ENCODE measurements around the gene NREP.

NREP gene

GRCh38 chr5:111691914-111692313 lies 65.1 kb downstream of the NREP start:
- no peak for DNase-seq

DNA sequence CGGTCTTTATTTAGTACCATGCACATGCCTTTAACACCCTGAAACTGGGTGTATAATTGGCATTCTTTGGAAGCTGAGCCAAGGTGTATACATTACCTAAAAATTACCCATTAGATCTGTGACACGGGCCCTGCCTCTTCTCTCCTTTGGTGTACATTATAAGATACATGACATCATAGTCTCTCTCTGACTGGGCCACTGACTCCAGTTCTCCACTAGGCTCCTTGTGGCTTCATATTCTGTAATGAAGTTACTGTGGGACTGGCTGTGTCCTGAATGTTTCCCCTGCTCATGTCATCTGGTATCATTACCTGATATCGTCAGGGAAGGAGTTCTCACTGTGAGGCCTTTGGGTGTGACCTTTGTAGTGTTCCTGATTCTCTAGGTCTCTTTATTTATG lies 65.5 kb downstream of the NREP start:
- no peak for DNase-seq

DNA sequence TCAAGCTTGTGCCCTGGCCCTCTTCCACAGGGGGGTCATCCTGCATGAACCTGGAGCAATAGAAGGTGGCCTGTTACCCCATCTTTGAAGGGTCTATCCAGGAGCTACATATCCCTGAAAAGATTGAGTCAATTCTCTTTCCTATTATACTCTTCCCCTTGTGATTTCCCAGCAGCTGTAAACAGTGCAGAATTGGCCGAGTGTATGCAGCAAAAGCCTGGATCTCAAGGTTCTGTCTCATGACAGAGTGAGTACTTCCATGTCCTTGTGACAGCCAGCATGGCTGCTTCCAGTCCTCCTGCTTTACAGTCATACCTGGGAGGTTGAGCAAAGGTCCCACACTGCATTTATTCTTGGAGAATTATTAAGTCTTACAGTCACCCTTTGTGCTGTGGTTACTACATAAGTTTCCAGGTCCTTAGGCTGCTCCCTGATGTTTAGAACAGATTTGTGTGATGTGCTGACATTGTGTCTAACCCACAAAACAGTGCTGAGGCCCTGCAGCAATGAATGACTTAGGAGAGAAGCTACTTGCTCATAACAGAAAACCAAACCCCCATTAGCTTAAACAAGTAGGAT lies 67.5 kb downstream of the NREP start:
- DNase-seq: no peak

- DNase-seq: no peak
These were observed 71.0 kb downstream of the NREP start for GRCh38 chr5:111685969-111686368.

- DNase-seq: no peak
These were observed 74.4 kb downstream of the NREP start for GRCh38 chr5:111682641-111683040.

DNA sequence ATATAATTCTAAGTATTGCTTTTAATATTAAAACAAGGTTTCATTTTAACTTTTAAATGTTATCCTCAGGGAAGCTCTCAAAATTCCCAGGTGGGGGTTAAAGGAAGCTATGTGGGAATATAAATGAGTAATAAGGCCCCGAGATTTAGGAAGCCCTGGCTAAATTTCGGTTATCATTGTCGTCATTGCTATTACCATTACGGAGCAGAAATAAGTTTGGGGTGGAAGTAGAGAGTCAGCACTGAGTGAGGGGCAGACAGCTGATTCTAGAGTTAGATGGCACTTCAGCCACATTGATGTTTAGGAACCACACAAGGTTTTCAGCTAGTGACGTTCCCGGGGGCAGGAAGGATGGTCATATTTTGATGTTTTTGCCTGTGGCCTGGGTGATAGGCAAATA lies 74.9 kb downstream of the NREP start:
- DNase-seq: no peak

GRCh38 chr5:111681414-111682120 lies 75.4 kb downstream of the NREP start:
- DNase-seq: no peak

- no peak for DNase-seq
These were observed 76.1 kb downstream of the NREP start for GRCh38 chr5:111680737-111681413.

DNA sequence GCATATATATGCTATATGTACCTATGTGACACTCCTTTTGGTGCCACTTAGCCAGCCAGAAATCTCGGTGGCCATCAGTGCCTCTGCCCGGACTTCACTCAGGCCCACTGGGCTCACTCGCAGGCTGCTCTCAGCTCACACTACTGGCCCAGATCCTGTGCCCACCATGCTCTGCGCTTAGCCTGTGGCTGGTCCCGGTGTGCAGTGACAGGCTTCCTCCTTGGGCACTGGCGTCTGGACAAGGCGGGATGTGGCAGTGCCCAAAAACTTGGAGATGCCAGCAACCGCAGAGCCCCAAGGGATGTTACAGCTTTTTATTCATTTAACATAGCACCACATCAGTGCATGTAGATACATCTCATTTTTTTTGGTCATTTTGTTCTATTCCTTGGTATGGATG lies 77.4 kb downstream of the NREP start:
- DNase-seq: no peak
